Raji (cell line): ENCODE data around the gene BABAM2.

Source experiments
- POLR2A ChIP-seq: IDR thresholded peaks from 2 replicates; pipeline ENCODE4 v1.6.1; 2011; ENCODE audit warnings: low read depth, low read length, control low read depth; ENCODE audit not compliant: insufficient read depth

BABAM2 gene

GRCh38 chr2:27916293-27916995, 25.9 kb downstream of the BABAM2 start:
- no peak for TF ChIP-seq POLR2A

GRCh38 chr2:27920148-27920885, 29.8 kb downstream of the BABAM2 start:
- no peak for TF ChIP-seq POLR2A

GRCh38 chr2:27921424-27921823, 30.9 kb downstream of the BABAM2 start:
- no peak for TF ChIP-seq POLR2A

GRCh38 chr2:27921880-27922547, 31.5 kb downstream of the BABAM2 start:
- TF ChIP-seq POLR2A, result no peak

- no peak for TF ChIP-seq POLR2A
Measured at GRCh38 chr2:27922842-27923241, 32.3 kb downstream of the BABAM2 start.

- TF ChIP-seq POLR2A, result no peak
Measured at GRCh38 chr2:27925766-27926472, 35.4 kb downstream of the BABAM2 start.

- no peak for TF ChIP-seq POLR2A
Measured at GRCh38 chr2:27929916-27930486, 39.5 kb downstream of the BABAM2 start.

- no peak for TF ChIP-seq POLR2A
Measured at GRCh38 chr2:27931361-27931950, 40.9 kb downstream of the BABAM2 start.

GRCh38 chr2:27932396-27932795, 41.9 kb downstream of the BABAM2 start:
- no peak for TF ChIP-seq POLR2A

GRCh38 chr2:27935026-27935425, 44.5 kb downstream of the BABAM2 start:
- no peak for TF ChIP-seq POLR2A

- no peak for TF ChIP-seq POLR2A
Measured at GRCh38 chr2:27940090-27940671, 49.7 kb downstream of the BABAM2 start.

GRCh38 chr2:27940982-27941381, 50.5 kb downstream of the BABAM2 start:
- TF ChIP-seq POLR2A, result no peak

GRCh38 chr2:27942612-27943547, 52.4 kb downstream of the BABAM2 start:
- no peak for TF ChIP-seq POLR2A
